HG03045 (cell line): Measurements from ENCODE around the gene CASP1.

ENCODE experiments used
- ATAC-seq: cut with Tn5 transposase; IDR thresholded peaks from one replicate; pipeline ENCODE4 v1.9.1; 2021; ENCODE audit warnings: mild to moderate bottlenecking, moderate library complexity; ENCODE audit not compliant: unreplicated experiment

Gene CASP1

DNA sequence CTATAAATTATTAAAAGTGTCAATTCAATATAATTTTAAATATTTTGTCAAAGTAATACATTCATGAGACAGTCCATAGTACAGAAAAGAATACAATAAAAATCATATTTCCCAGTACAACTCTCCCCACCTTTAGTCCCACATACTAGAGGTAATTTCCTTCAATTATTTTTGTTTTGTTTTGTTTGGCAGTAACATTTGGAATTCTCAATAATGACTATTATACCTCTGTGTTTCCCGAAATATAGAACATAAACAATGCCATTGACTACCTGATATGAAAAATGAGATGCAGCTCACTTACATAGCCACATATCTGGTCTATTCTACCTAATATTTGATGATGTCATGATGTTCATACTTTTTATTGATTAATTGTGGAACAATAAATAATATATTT lies 42.2 kb downstream of the CASP1 start:
- ATAC-seq: no peak

DNA sequence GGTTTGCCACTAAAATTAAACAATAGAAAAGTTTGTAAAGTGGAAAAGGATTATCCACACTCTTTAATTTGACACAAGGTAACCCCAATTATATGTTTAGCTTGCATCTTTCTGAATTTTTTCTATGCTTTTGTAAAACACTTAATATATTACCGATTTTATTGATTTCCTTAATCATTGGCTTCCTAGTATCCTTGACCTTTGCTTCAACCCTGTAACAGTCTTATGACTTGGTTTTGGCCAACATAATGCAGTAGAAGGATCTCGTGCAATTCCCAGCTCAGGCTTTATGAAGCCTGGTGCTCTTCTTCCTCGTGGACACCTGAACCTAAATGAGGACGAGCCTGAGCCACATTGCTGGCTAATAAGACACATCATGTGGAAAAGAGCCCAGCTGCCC lies 43.0 kb downstream of the CASP1 start:
- ATAC-seq: no peak

GRCh38 chr11:104984808-104985207 lies 50.1 kb downstream of the CASP1 start:
- no peak for ATAC-seq

- no peak for ATAC-seq
Measured at GRCh38 chr11:104979839-104980238, 55.1 kb downstream of the CASP1 start.
